ENCODE measurements around the gene ZNF469.

DNA sequence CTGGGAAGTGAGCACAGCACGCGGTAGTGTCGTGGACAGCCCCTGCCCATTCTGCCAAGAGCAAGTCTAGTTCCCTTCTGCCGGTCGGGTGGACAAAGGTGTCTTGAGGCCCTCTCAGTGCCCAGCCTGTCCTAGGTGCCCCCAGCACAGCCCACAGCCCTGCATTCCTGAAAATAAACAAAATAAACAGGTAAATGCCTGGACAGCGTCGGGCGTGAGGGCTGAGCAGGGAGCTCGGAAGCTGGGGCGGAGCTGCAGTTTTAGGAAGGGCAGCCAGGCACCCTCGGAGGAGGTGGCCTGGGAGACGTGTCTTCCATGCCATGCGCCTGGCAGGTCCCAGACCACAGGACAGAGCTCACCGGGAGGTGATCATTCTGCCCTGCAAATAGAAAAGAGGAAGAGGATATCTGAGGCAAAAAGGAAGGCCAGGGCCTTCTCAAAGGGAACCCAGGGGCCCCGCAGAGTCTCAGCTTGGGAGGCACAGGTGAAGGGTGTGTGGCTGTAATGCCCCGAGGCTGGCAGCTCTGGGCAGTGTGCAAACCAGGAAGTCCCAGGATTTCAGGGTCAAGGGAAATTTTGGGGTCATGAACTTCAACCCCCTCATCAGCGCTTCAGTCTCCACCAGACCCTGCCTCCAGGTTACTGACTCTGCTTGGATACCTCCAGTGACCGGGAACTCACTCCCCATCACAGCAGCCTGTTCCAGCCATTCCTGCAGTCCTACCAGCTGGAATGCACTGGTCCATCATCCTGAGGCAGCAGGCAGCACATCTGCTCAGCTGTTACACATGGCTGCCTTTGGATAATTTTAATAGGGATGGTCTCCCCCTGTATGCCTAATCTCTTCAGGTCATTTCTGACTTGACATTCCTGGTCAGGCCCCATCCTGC is 1.7 kb downstream of the ZNF469 start:
- TF ChIP-seq, protein P1, sequence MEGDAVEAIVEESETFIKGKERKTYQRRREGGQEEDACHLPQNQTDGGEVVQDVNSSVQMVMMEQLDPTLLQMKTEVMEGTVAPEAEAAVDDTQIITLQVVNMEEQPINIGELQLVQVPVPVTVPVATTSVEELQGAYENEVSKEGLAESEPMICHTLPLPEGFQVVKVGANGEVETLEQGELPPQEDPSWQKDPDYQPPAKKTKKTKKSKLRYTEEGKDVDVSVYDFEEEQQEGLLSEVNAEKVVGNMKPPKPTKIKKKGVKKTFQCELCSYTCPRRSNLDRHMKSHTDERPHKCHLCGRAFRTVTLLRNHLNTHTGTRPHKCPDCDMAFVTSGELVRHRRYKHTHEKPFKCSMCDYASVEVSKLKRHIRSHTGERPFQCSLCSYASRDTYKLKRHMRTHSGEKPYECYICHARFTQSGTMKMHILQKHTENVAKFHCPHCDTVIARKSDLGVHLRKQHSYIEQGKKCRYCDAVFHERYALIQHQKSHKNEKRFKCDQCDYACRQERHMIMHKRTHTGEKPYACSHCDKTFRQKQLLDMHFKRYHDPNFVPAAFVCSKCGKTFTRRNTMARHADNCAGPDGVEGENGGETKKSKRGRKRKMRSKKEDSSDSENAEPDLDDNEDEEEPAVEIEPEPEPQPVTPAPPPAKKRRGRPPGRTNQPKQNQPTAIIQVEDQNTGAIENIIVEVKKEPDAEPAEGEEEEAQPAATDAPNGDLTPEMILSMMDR (IDR thresholded peaks at IDR 0.05) = no peak
- TF ChIP-seq POLR2AphosphoS5 (IDR thresholded peaks at IDR 0.05) (no peak), POLR2A (IDR thresholded peaks at IDR 0.05) (no peak)
